A549 (cell line): Measurements from ENCODE around the gene KRT35. TPM values are rescaled to one million over a fixed set of nuclear protein-coding genes. Genes with fewer than 3 reads are reported as not detected.

Source experiments
- ATAC-seq, 2 experiments: fragments of 200-7000 bp in 1 of 2; fragments of >200 bp in 1 of 2; cut with Nextera tagmentation in 1 of 2; cut with Tn5 transposase in 1 of 2; 3 replicates each; pipeline versions ENCODE4 v1.8.0 to v1.9.1; 2018 to 2020; ENCODE audit warnings: mild to moderate bottlenecking in 1 of 2, moderate library complexity in 1 of 2
- CTCF ChIA-PET: fragments of 300-600 bp; sonication (Branson Sonifier 250); formaldehyde crosslinking; extraction: SDS; loops from one replicate; lab custom pipeline; 2021; ENCODE audit warnings: antibody characterized with exemption, inconsistent platforms; lab: Yijun Ruan, JAX
- POLR2A ChIA-PET: fragments of 350-600 bp; formaldehyde crosslinking; extraction: SDS; loops from one replicate; lab custom pipeline; 2021; ENCODE audit warnings: antibody characterized with exemption, inconsistent platforms; lab: Yijun Ruan, JAX
- DNase-seq, 2 experiments: peaks; one replicate each; pipeline versions ENCODE4 v3.0.0 to v3.0.0-alpha.2; 2011 to 2016; ENCODE audit warnings: low read depth in 1 of 2, low spot score in 1 of 2
- FAIRE-seq: peaks from 2 replicates; lab custom pipeline; 2011; peaks lifted over from hg19 to GRCh38; lab: Jason Lieb, UNC
- H3K27ac ChIP-seq, 2 experiments: fragments of >200 bp; sonication (Bioruptor Twin); formaldehyde crosslinking; 3 replicates each; pipeline ENCODE4 v1.5.1; 2016 to 2017
- H3K4me1 ChIP-seq: fragments of >200 bp; sonication (Bioruptor Twin); formaldehyde crosslinking; 3 replicates; pipeline ENCODE4 v1.6.1; 2016
- H3K4me2 ChIP-seq: fragments of >200 bp; sonication (Bioruptor Twin); formaldehyde crosslinking; 3 replicates; pipeline ENCODE4 v1.6.1; 2016
- H3K4me3 ChIP-seq: fragments of >200 bp; sonication (Bioruptor Twin); formaldehyde crosslinking; 3 replicates; pipeline ENCODE4 v1.5.1; 2016
- H3K9me3 ChIP-seq: fragments of >200 bp; sonication (Bioruptor Twin); formaldehyde crosslinking; 3 replicates; pipeline ENCODE4 v1.6.1; 2016
- BHLHE40 ChIP-seq: IDR thresholded peaks from 2 replicates; pipeline ENCODE4 v1.6.1; 2012; ENCODE audit warnings: low read depth, low read length, inconsistent platforms
- CBX2 ChIP-seq: fragments of 200-600 bp; sonication (generic); IDR thresholded peaks from 2 replicates; pipeline ENCODE4 v1.6.1; 2016; ENCODE audit warnings: low read depth, mild to moderate bottlenecking, borderline replicate concordance
- CEBPB ChIP-seq, 2 experiments: fragments of >200 bp in 1 of 2; sonication (Bioruptor Twin) in 1 of 2; formaldehyde crosslinking in 1 of 2; IDR thresholded peaks; 2 replicates each; pipeline ENCODE4 v1.6.1; 2012 to 2016
- CHD4 ChIP-seq: fragments of 200-600 bp; sonication (generic); IDR thresholded peaks from 2 replicates; pipeline ENCODE4 v1.6.1; 2016; ENCODE audit warnings: antibody characterized with exemption, mild to moderate bottlenecking, borderline replicate concordance
- E2F6 ChIP-seq: IDR thresholded peaks from 2 replicates; pipeline ENCODE4 v1.6.1; 2012; ENCODE audit warnings: low read depth, borderline replicate concordance
- EHMT2 ChIP-seq: fragments of 200-600 bp; sonication (generic); IDR thresholded peaks from 2 replicates; pipeline ENCODE4 v1.6.1; 2016; ENCODE audit warnings: antibody characterized with exemption, low read depth, mild to moderate bottlenecking, moderate library complexity
- ELK1 ChIP-seq: fragments of 150-350 bp; IDR thresholded peaks from 2 replicates; pipeline ENCODE4 v1.6.1; 2014; ENCODE audit warnings: low read depth, mild to moderate bottlenecking, low read length
- EP300 ChIP-seq, 2 experiments: fragments of >200 bp; sonication (Bioruptor Twin); formaldehyde crosslinking; IDR thresholded peaks; 2 replicates in 1 of 2; 3 replicates in 1 of 2; pipeline ENCODE4 v1.6.1; 2016 to 2017
- FOSB ChIP-seq: fragments of 250-450 bp; sonication (Bioruptor Pico); IDR thresholded peaks from 2 replicates; pipeline ENCODE4 v1.5.0; 2020; ENCODE audit warnings: mild to moderate bottlenecking, moderate library complexity
- FOSL2 ChIP-seq, 2 experiments: fragments of 450-650 bp in 1 of 2; fragments of >200 bp in 1 of 2; sonication (Bioruptor Twin) in 1 of 2; formaldehyde crosslinking; IDR thresholded peaks; 2 replicates each; pipeline versions ENCODE4 v1.5.0 to v1.6.1; 2016 to 2020; ENCODE audit warnings: mild to moderate bottlenecking in 1 of 2, moderate library complexity in 1 of 2
- HDAC2 ChIP-seq: fragments of 200-600 bp; sonication (generic); IDR thresholded peaks from 2 replicates; pipeline ENCODE4 v1.6.1; 2016
- HES2 ChIP-seq: fragments of >200 bp; sonication (Bioruptor Twin); formaldehyde crosslinking; IDR thresholded peaks from 2 replicates; pipeline ENCODE4 v1.6.1; 2016
- JUN ChIP-seq, 2 experiments: fragments of >200 bp; sonication (Bioruptor Twin); formaldehyde crosslinking; IDR thresholded peaks; 2 replicates in 1 of 2; 3 replicates in 1 of 2; pipeline ENCODE4 v1.6.1; 2016 to 2017
- KDM1A ChIP-seq: fragments of 200-600 bp; sonication (generic); IDR thresholded peaks from 2 replicates; pipeline ENCODE4 v1.6.1; 2016; ENCODE audit warnings: low read depth, mild to moderate bottlenecking
- MAFK ChIP-seq: fragments of 450-650 bp; IDR thresholded peaks from 2 replicates; pipeline ENCODE4 v1.6.1; 2014; ENCODE audit not compliant: partially characterized antibody
- MAZ ChIP-seq: fragments of 150-350 bp; IDR thresholded peaks from 2 replicates; pipeline ENCODE4 v1.6.1; 2014; ENCODE audit warnings: antibody characterized with exemption, low read depth, low read length, borderline replicate concordance
- PBX3 ChIP-seq: IDR thresholded peaks from 2 replicates; pipeline ENCODE4 v1.6.1; 2012
- POLR2AphosphoS2 ChIP-seq: conservative IDR thresholded peaks from 2 replicates; pipeline ENCODE4 v1.6.1; 2012; ENCODE audit warnings: low read length, improper control_type of control experiment, inconsistent platforms
- RNF2 ChIP-seq: fragments of 200-600 bp; sonication (generic); IDR thresholded peaks from 2 replicates; pipeline ENCODE4 v1.6.1; 2016; ENCODE audit warnings: low read depth, mild to moderate bottlenecking, antibody characterized with exemption, moderate library complexity, borderline replicate concordance
- SMC3 ChIP-seq: fragments of >200 bp; sonication (Bioruptor Twin); formaldehyde crosslinking; IDR thresholded peaks from 3 replicates; pipeline ENCODE4 v1.6.1; 2018; ENCODE audit warnings: inconsistent platforms
- ZSCAN20 ChIP-seq: fragments of 250-450 bp; sonication (Bioruptor Pico); IDR thresholded peaks from 2 replicates; pipeline ENCODE4 v1.8.0; 2022; ENCODE audit warnings: mild to moderate bottlenecking, moderate library complexity
- WGBS: methylation state at CpG from one replicate; pipeline ENCODE4 v1.1.6; 2017; ENCODE audit errors: missing lambda C conversion rate; 5-methylcytosine and 5-hydroxymethylcytosine counted together
- polyA plus RNA-seq, 4 experiments: library from polyadenylated mRNA; depleted of rRNA in 3 of 4; stranded (reverse); fragments of >200 nt; fragmentation: RNase III in 1 of 4; extraction: RNeasy Plus Mini Kit Qiagen cat#74134 plus additional on column Dnase treatment in 1 of 4; gene quantifications; 2 replicates in 3 of 4; 3 replicates in 1 of 4; pipeline ENCODE4 v1.2.3, GENCODE V29; 2011 to 2017

The KRT35 gene
- polyA plus RNA-seq, 2 of the 4 experiments (the other 2 are of a cell fraction), result not detected

- no peak for ATAC-seq
- Histone ChIP-seq H3K4me1 (no peaks in the 10 kb centered on the region), H3K27ac (no peak overlapping the region), H3K9me3 (no peaks in the 10 kb centered on the region), H3K4me3 (no peak overlapping the region), H3K4me2 (no peak overlapping the region)
- FAIRE-seq, result no peak
- CTCF ChIA-PET, result interaction anchor here (0.6 to 2.1 kb wide), 5 partner anchors 16 to 109 kb away, joined by 4 to 8 read pairs (median 5); no protein-coding TSS in a partner anchor
- WGBS, result 46% methylated on average over 5 of the region's 5 CpGs
- TF ChIP-seq HES2 (no peak), FOSB (CRISPR knock-in tag) (no peak), EHMT2 (no peak), CBX2 (no peak), EP300 (IDR thresholded peaks at IDR 0.05) (no peak), HDAC2 (no peak), CEBPB (IDR thresholded peaks at IDR 0.05) (peak in 1 of 2 experiments; percentile 16; a peak in 1 of 4 replicates), POLR2AphosphoS2 (no peak)
- no peak for DNase-seq
- POLR2A ChIA-PET, result no interaction called here
These were observed 41.6 kb downstream of the KRT35 start for GRCh38 chr17:41439375-41439774.

- H3K4me1 ChIP-seq, result no peaks in the 10 kb centered on the region
- CTCF ChIA-PET, result interaction anchor here (1.1 to 1.9 kb wide), 2 partner anchors 9 to 111 kb away, joined by 4 to 9 read pairs; no protein-coding TSS in a partner anchor
- H3K4me2 ChIP-seq, result no peak overlapping the region
- H3K9me3 ChIP-seq, result no peaks in the 10 kb centered on the region
- no peak overlapping the region for H3K27ac ChIP-seq
- POLR2A ChIA-PET, result no interaction called here
- no peak for FAIRE-seq
- no peak for TF ChIP-seq FOSL2 (IDR thresholded peaks at IDR 0.05)
- TF ChIP-seq FOSL2 (CRISPR knock-in tag; IDR thresholded peaks at IDR 0.05), result no peak
- TF ChIP-seq CEBPB (IDR thresholded peaks at IDR 0.05), result no peak
- TF ChIP-seq MAZ, result no peak
- TF ChIP-seq ELK1, result no peak
- TF ChIP-seq EP300 (IDR thresholded peaks at IDR 0.05), result no peak
- TF ChIP-seq CHD4, result no peak
- TF ChIP-seq ZSCAN20 (CRISPR knock-in tag), result no peak
- TF ChIP-seq RNF2, result no peak
- DNase-seq, result no peak
- 69% methylated on average over 9 of the region's 9 CpGs for WGBS
- ATAC-seq, result peak in 1 of 2 experiments; percentile 43; a peak in 3 of 6 replicates
- no peak overlapping the region for H3K4me3 ChIP-seq
These were observed 43.2 kb downstream of the KRT35 start for GRCh38 chr17:41437769-41438168.

- ChIA-PET POLR2A (no interaction called here), CTCF (interaction anchor here (1.9 kb wide), 1 partner anchor 112 kb away, joined by 9 read pairs; no protein-coding TSS in a partner anchor)
- DNase-seq (no peak), FAIRE-seq (no peak), ATAC-seq (no peak)
- TF ChIP-seq ELK1 (no peak), MAFK (no peak), BHLHE40 (no peak), PBX3 (no peak), CHD4 (no peak), SMC3 (no peak), KDM1A (no peak), E2F6 (no peak), JUN (IDR thresholded peaks at IDR 0.05) (no peak)
- WGBS, result 53% methylated on average over 7 of the region's 7 CpGs
- Histone ChIP-seq H3K4me2 (no peak overlapping the region), H3K4me3 (no peak overlapping the region), H3K4me1 (no peaks in the 10 kb centered on the region), H3K9me3 (no peaks in the 10 kb centered on the region), H3K27ac (no peak overlapping the region)
These were observed 43.7 kb downstream of the KRT35 start for GRCh38 chr17:41437254-41437653.
